ENCODE measurements around the gene RAB11FIP4. TPM values are rescaled to one million over a fixed set of nuclear protein-coding genes. Genes with fewer than 3 reads are reported as not detected.

The RAB11FIP4 gene
- total RNA-seq, 1 experiment from 2014 or later, result 2.8 TPM

GRCh38 chr17:31400481-31400950, 9.0 kb downstream of the RAB11FIP4 start:
- no peak overlapping the region for H3K27ac Mint-ChIP-seq (ENCODE audit: low read depth, unreplicated experiment)
- ChIA-PET POLR2A (no interaction called here), CTCF (no interaction called here)
- TF ChIP-seq CTCF (IDR thresholded peaks at IDR 0.05; ENCODE audit: unreplicated experiment), result no peak
- no peak for DNase-seq (ENCODE audit: unreplicated experiment)
- H3K36me3 Mint-ChIP-seq (ENCODE audit: insufficient read depth, unreplicated experiment), result no peaks in the 10 kb centered on the region
- H3K27me3 Mint-ChIP-seq (ENCODE audit: insufficient read depth, unreplicated experiment), result peaks cover 11% of the 10 kb centered on the region
- H3K4me1 Mint-ChIP-seq (ENCODE audit: insufficient read depth, unreplicated experiment), result peaks cover 8% of the 10 kb centered on the region
- H3K4me3 Mint-ChIP-seq (ENCODE audit: unreplicated experiment), result no peak overlapping the region
- intact Hi-C loops (cut with micrococcal nuclease), result no loop called here
- no peaks in the 10 kb centered on the region for H3K9me3 Mint-ChIP-seq (ENCODE audit: unreplicated experiment)
- no TSS peak for BruUV-seq (replicated peaks)

- peaks cover 11% of the 10 kb centered on the region for H3K27me3 Mint-ChIP-seq (ENCODE audit: insufficient read depth, unreplicated experiment)
- no TSS peak for BruUV-seq (replicated peaks)
- no peaks in the 10 kb centered on the region for H3K9me3 Mint-ChIP-seq (ENCODE audit: unreplicated experiment)
Observed at GRCh38 chr17:31401456-31402254, 10.2 kb downstream of the RAB11FIP4 start.

GRCh38 chr17:31404028-31404949, 12.8 kb downstream of the RAB11FIP4 start:
- no peak for DNase-seq (ENCODE audit: unreplicated experiment)
- H3K4me3 Mint-ChIP-seq (ENCODE audit: unreplicated experiment), result no peak overlapping the region
- intact Hi-C loops (cut with micrococcal nuclease), result no loop called here
- peaks cover 8% of the 10 kb centered on the region for H3K4me1 Mint-ChIP-seq (ENCODE audit: insufficient read depth, unreplicated experiment)
- H3K9me3 Mint-ChIP-seq (ENCODE audit: unreplicated experiment), result no peaks in the 10 kb centered on the region
- H3K27me3 Mint-ChIP-seq (ENCODE audit: insufficient read depth, unreplicated experiment), result peaks cover 11% of the 10 kb centered on the region
- no TSS peak for BruUV-seq (replicated peaks)
- no peak overlapping the region for H3K27ac Mint-ChIP-seq (ENCODE audit: low read depth, unreplicated experiment)
- no peak for TF ChIP-seq CTCF (IDR thresholded peaks at IDR 0.05; ENCODE audit: unreplicated experiment)
- H3K36me3 Mint-ChIP-seq (ENCODE audit: insufficient read depth, unreplicated experiment), result no peaks in the 10 kb centered on the region
- POLR2A ChIA-PET, result no interaction called here
- CTCF ChIA-PET, result interaction anchor here (0.5 to 0.7 kb wide), 2 partner anchors 10 to 27 kb away, joined by 3 to 5 read pairs; no protein-coding TSS in a partner anchor

More at GRCh38 chr17:31401456-31402254, 10.2 kb downstream of the RAB11FIP4 start:
- CTCF ChIA-PET, result no interaction called here
- POLR2A ChIA-PET, result no interaction called here
- intact Hi-C loops (cut with micrococcal nuclease), result no loop called here
- no peak for TF ChIP-seq CTCF (IDR thresholded peaks at IDR 0.05; ENCODE audit: unreplicated experiment)
- H3K4me1 Mint-ChIP-seq (ENCODE audit: insufficient read depth, unreplicated experiment), result peaks cover 8% of the 10 kb centered on the region
- no peaks in the 10 kb centered on the region for H3K36me3 Mint-ChIP-seq (ENCODE audit: insufficient read depth, unreplicated experiment)
- no peak overlapping the region for H3K4me3 Mint-ChIP-seq (ENCODE audit: unreplicated experiment)
- H3K27ac Mint-ChIP-seq (ENCODE audit: low read depth, unreplicated experiment), result no peak overlapping the region
- no peak for DNase-seq (ENCODE audit: unreplicated experiment)

- no peak for TF ChIP-seq CTCF (IDR thresholded peaks at IDR 0.05; ENCODE audit: unreplicated experiment)
- Mint-ChIP-seq H3K9me3 (ENCODE audit: unreplicated experiment) (no peaks in the 10 kb centered on the region), H3K36me3 (ENCODE audit: insufficient read depth, unreplicated experiment) (no peaks in the 10 kb centered on the region), H3K27me3 (ENCODE audit: insufficient read depth, unreplicated experiment) (peaks cover under 1% of the 10 kb centered on the region), H3K4me3 (ENCODE audit: unreplicated experiment) (no peak overlapping the region), H3K4me1 (ENCODE audit: insufficient read depth, unreplicated experiment) (peaks cover 8% of the 10 kb centered on the region), H3K27ac (ENCODE audit: low read depth, unreplicated experiment) (no peak overlapping the region)
- ChIA-PET CTCF (interaction anchor here (0.7 kb wide), 1 partner anchor 197 kb away, joined by 3 read pairs; no protein-coding TSS in a partner anchor), POLR2A (no interaction called here)
- intact Hi-C loops (cut with micrococcal nuclease), result no loop called here
- no peak for DNase-seq (ENCODE audit: unreplicated experiment)
- no TSS peak for BruUV-seq (replicated peaks)
Observed at GRCh38 chr17:31405890-31406371, 14.5 kb downstream of the RAB11FIP4 start.

Measured in MCF 10A (cell line).